H1 (cell line): Measurements from ENCODE around the gene APPL2. TPM values are rescaled to one million over a fixed set of nuclear protein-coding genes. Genes with fewer than 3 reads are reported as not detected.
A peak's percentile ranks its signal among the peaks of the same experiment; 100 is the strongest.

Source experiments
- ASH2L ChIP-seq: fragments of 200-600, 300-600 bp; sonication (generic); IDR thresholded peaks from one replicate; pipeline ENCODE4 v1.7.1; 2017; ENCODE audit warnings: low read length
- CBX5 ChIP-seq: fragments of 300-800, 300-1000 bp; sonication (generic); IDR thresholded peaks from 2 replicates; pipeline ENCODE4 v1.7.1; 2016; ENCODE audit warnings: antibody characterized with exemption, low read length, low read depth
- CEBPB ChIP-seq: IDR thresholded peaks from 2 replicates; pipeline ENCODE4 v1.6.1; 2012; ENCODE audit warnings: low read depth, low read length
- CHD7 ChIP-seq: fragments of 300-600 bp; sonication (generic); IDR thresholded peaks from 2 replicates; pipeline ENCODE4 v1.7.1; 2012; ENCODE audit warnings: low read length, moderate library complexity, mild to moderate bottlenecking, inconsistent platforms; ENCODE audit not compliant: insufficient replicate concordance
- EGR1 ChIP-seq: IDR thresholded peaks from 2 replicates; pipeline ENCODE4 v1.6.1; 2011; ENCODE audit warnings: low read depth, low read length, borderline replicate concordance
- GTF2F1 ChIP-seq: IDR thresholded peaks from 2 replicates; pipeline ENCODE4 v1.6.1; 2012; ENCODE audit warnings: low read depth, low read length, improper control_type of control experiment, borderline replicate concordance
- RBBP5 ChIP-seq: IDR thresholded peaks from 2 replicates; pipeline ENCODE4 v1.7.1; 2012; ENCODE audit warnings: low read depth, mild to moderate bottlenecking, inconsistent platforms, low read length, moderate library complexity, borderline replicate concordance
- SAP30 ChIP-seq: fragments of 300-600 bp; sonication (generic); IDR thresholded peaks from 2 replicates; pipeline ENCODE4 v1.7.1; 2012; ENCODE audit warnings: low read length, moderate library complexity, mild to moderate bottlenecking, inconsistent platforms; ENCODE audit not compliant: insufficient read depth, insufficient replicate concordance
- SIRT6 ChIP-seq: IDR thresholded peaks from one replicate; pipeline ENCODE4 v1.7.1; 2012; ENCODE audit warnings: low read length, inconsistent platforms
- SP2 ChIP-seq: IDR thresholded peaks from 2 replicates; pipeline ENCODE4 v1.6.1; 2012; ENCODE audit warnings: mild to moderate bottlenecking, low read length, inconsistent platforms
- YY1 ChIP-seq: IDR thresholded peaks from 2 replicates; pipeline ENCODE4 v1.6.1; 2011; ENCODE audit warnings: low read depth, mild to moderate bottlenecking, low read length
- polyA plus RNA-seq, 7 experiments: library from polyadenylated mRNA; depleted of rRNA in 3 of 7; stranded (reverse) in 5 of 7; unstranded in 2 of 7; fragments of >200 nt in 5 of 7; fragments of 200-250 nt in 2 of 7; gene quantifications; 1 replicate in 5 of 7; 2 replicates in 1 of 7; 4 replicates in 1 of 7; pipeline versions ENCODE4 v1.2.1 to v1.2.3, GENCODE V29; 2011 to 2013; ENCODE audit warnings: missing spikeins in 2 of 7, mixed read lengths in 2 of 7
- total RNA-seq: library from RNA; stranded (reverse); fragmentation: NEBNext Ultra II Directional; extraction: Animal tissue kit (Norgen Biotek cat#: 25700); gene quantifications from 2 replicates; pipeline ENCODE4 v1.2.1, GENCODE V29; 2021

APPL2 gene
- total and polyA plus RNA-seq, 2 of the 8 experiments (the other 6 are each of a cell fraction or from before 2014, with no cell fraction given) = 8.9 to 22.9 TPM

- TF ChIP-seq CHD7 (no peak), GTF2F1 (no peak), CBX5 (no peak), EGR1 (peak; percentile 83), CEBPB (no peak), YY1 (0 out of 2 replicates have a peak, but pooled peaks have one; percentile 2), ASH2L (peak; percentile 42), SIRT6 (no peak), SAP30 (no peak), SP2 (no peak), RBBP5 (peak; percentile 82)
Observed at GRCh38 chr12:105235732-105236476, at the start of gene APPL2 (continued).
